LNCaP clone FGC (cell line): ENCODE results near the gene EMILIN2.
"Not testable (repeated sequence)": the region's sequence is repeated elsewhere in the genome, so short reads cannot be mapped to it uniquely, and the experiment has no call there.

Experiments
- DNase-seq: peaks from one replicate; pipeline ENCODE4 v3.0.0-alpha.2; 2011; ENCODE audit warnings: low read depth
- H3K4me3 ChIP-seq: 2 replicates; pipeline ENCODE4 v1.5.1; 2011; ENCODE audit warnings: mild to moderate bottlenecking, low read depth, low read length, control low read depth
- CTCF ChIP-seq: IDR thresholded peaks from 2 replicates; pipeline ENCODE4 v1.5.1; 2012; ENCODE audit warnings: mild to moderate bottlenecking; ENCODE audit not compliant: control insufficient read depth, insufficient read depth; ENCODE audit errors: extremely low read depth

EMILIN2 gene

DNA sequence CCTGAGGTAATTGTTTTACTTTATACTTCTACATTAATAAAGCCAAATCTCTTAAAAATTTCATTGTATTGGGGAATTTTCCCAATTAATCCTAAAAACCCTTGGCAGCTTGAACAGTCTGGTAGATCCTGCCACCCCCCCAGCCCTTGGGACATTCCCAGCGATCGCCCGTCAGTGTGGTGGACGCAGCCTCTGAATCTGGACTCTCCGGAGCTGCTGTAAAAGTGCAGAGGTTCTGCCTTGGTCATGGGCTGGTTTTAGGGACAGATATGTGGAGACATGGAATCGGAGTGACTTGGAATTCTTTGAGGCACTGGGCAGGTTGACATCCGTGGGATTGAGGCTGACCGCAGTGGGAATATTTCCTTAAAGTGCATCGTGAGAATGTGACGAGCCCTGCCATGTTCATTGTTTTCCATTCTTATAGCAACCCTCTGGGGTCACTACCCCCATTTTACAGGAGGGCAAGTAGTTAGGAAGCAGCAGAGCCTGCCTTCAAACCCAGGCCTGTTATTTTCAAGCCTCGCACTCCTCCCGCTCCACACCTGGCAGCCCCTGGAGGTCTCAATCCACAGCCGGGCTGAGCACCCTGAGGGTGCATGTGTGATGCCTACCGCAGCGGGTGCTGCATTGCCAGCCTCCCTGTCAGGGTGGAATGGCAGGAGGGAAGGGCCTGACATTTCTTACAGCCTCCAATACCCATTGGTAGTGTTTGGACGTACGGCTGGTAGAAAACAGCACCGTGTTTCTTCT, 6.5 kb downstream of the EMILIN2 start:
- H3K4me3 ChIP-seq, result no peak overlapping the region
- no peak for TF ChIP-seq CTCF
- DNase-seq, result no peak

DNA sequence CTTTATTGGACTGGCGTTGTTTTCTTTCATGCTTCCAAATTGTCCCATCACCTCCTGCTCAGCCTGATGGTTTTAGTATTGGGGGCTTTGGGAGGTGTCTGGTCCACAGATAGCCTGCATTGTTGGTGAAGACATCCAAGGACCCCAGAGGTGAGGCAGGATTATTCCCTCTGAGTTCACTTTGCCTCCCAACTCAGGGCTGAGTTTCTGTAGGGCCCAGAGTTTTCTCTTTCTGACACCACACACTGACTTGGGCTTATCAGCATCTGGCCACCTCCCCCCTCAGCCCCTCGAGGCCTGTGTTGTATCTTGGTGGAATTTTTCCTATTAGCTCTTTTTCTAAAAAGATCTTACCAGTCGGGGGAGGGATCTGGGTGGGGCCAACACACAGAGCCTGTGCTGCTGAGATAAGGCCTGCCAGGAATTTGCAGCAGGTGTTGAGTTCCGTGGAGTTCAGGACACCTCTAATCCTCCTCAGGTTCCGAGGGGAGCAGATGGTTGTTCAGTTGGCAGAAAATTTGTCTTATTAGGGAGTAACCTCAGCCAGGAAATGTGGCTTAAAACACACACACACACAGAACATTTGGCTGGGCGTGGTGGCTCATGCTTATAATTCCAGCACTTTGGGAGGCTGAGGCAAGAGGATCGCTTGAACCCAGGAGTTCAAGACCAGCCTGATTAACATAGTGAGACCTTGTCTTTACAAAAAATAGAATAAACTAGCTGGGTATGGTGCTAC, 7.3 kb downstream of the EMILIN2 start:
- H3K4me3 ChIP-seq, result no peak overlapping the region
- no peak for DNase-seq
- no peak for TF ChIP-seq CTCF

- no peak for TF ChIP-seq CTCF
Measured at GRCh38 chr18:2854875-2855274, 8.1 kb downstream of the EMILIN2 start.

GRCh38 chr18:2855560-2856350, 8.9 kb downstream of the EMILIN2 start:
- no peak overlapping the region for H3K4me3 ChIP-seq
- TF ChIP-seq CTCF, result no peak
- no peak for DNase-seq

More at GRCh38 chr18:2854875-2855274, 8.1 kb downstream of the EMILIN2 start:
- H3K4me3 ChIP-seq, result no peak overlapping the region
- no peak for DNase-seq

- no peak for DNase-seq
- H3K4me3 ChIP-seq, result no peak overlapping the region
- no peak for TF ChIP-seq CTCF
Measured at GRCh38 chr18:2856547-2857170, 9.9 kb downstream of the EMILIN2 start.

DNA sequence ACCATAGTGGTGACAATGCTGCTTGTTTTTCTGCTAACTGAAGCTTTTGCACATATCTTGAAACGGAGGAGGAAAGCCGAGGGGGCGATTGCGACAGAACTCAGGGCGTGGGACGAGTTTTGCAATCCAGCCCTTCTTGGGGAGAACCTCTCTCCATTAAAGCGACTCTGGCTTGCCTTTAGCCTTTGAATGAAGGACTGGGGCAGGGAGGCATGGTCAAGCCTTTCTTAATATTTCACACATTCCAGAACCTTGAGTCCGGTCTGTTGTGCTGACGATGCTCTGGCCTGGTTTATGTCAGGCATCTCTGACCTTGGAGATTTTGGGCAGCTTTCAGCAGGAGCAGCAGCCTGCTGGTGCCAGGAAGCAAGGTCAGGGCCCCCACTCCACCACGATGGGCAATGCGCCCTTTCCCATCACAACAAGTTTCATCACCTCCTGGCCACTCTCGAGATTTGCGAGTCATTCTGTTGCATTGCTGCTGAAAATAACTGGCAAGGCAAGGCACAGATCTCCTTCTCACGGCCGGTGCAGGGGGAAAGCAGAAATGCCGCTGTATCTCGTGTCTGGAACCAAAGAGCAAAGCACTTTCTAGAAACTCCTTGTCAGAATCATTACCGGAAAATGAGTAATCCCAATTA, 10.8 kb downstream of the EMILIN2 start:
- no peak for DNase-seq
- H3K4me3 ChIP-seq, result no peak overlapping the region
- no peak for TF ChIP-seq CTCF

DNA sequence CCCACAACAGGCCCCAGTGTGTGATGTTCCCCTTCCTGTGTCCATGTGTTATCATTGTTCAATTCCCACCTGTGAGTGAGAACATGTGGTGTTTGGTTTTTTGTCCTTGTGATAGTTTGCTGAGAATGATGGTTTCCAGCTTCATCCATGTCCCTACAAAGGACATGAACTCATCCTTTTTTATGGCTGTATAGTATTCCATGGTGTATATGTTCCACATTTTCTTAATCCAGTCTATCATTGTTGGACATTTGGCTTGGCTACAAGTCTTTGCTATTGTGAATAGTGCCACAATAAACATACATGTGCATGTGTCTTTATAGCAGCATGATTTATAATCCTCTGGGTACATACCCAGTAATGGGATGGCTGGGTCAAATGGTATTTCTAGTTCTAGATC, 13.6 kb downstream of the EMILIN2 start:
- not testable (repeated sequence) for H3K4me3 ChIP-seq, DNase-seq

DNA sequence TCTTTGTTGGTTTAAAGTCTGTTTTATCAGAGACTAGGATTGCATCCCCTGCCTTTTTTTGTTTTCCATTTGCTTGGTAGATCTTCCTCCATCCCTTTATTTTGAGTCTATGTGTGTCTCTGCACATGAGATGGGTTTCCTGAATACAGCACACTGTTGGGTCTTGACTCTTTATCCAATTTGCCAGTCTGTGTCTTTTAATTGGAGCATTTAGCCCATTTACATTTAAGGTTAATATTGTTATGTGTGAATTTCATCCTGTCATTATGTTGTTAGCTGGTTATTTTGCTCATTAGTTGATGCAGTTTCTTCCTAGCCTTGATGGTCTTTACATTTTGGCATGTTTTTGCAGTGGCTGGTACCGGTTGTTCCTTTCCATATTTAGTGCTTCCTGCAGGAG, 17.2 kb downstream of the EMILIN2 start:
- DNase-seq, H3K4me3 ChIP-seq: not testable (repeated sequence)

GRCh38 chr18:2866465-2866864, 19.7 kb downstream of the EMILIN2 start:
- DNase-seq, H3K4me3 ChIP-seq: not testable (repeated sequence)
